ENCODE measurements around the gene SH3BP4.

Gene SH3BP4

GRCh38 chr2:235077046-235077445 lies 125.2 kb downstream of the SH3BP4 start:
- H3K27ac ChIP-seq (ENCODE audit: low read depth, low read length) = no peak overlapping the region
- no peaks in the 10 kb centered on the region for H3K9me2 ChIP-seq (replicated peaks; ENCODE audit: insufficient read depth, low read length)
- H3K79me2 ChIP-seq (ENCODE audit: insufficient read depth, low read length) = no peaks in the 10 kb centered on the region
- no peak overlapping the region for H3K4me3 ChIP-seq (ENCODE audit: insufficient read depth, low read length, poor library complexity, severe bottlenecking)
- no peaks in the 10 kb centered on the region for H4K20me1 ChIP-seq (ENCODE audit: low read depth, low read length)
- no peak overlapping the region for H2AFZ ChIP-seq (ENCODE audit: low read depth, low read length, severe bottlenecking)
- no peak for TF ChIP-seq EZH2phosphoT487 (conservative IDR thresholded peaks at IDR 0.05; ENCODE audit: low read length)
- TF ChIP-seq CTCF (IDR thresholded peaks at IDR 0.05; ENCODE audit: insufficient read depth, low read length, poor library complexity, severe bottlenecking) = no peak
- H3K4me2 ChIP-seq (ENCODE audit: low read depth, low read length, poor library complexity, severe bottlenecking) = no peak overlapping the region
- no peaks in the 10 kb centered on the region for H3F3A ChIP-seq (ENCODE audit: insufficient read depth)
- H3K27me3 ChIP-seq (ENCODE audit: low read length) = no peaks in the 10 kb centered on the region
- no peaks in the 10 kb centered on the region for H3K9me3 ChIP-seq (ENCODE audit: insufficient read depth, low read length)
- no peaks in the 10 kb centered on the region for H3K36me3 ChIP-seq (ENCODE audit: low read length)
- no peak overlapping the region for H3K9ac ChIP-seq (ENCODE audit: low read length)

- Histone ChIP-seq H3K9me2 (replicated peaks; ENCODE audit: insufficient read depth, low read length) (no peaks in the 10 kb centered on the region), H3F3A (ENCODE audit: insufficient read depth) (no peaks in the 10 kb centered on the region), H3K27me3 (ENCODE audit: low read length) (no peaks in the 10 kb centered on the region), H2AFZ (ENCODE audit: low read depth, low read length, severe bottlenecking) (no peak overlapping the region), H3K9me3 (ENCODE audit: insufficient read depth, low read length) (no peaks in the 10 kb centered on the region), H3K9ac (ENCODE audit: low read length) (no peak overlapping the region), H3K79me2 (ENCODE audit: insufficient read depth, low read length) (no peaks in the 10 kb centered on the region), H3K36me3 (ENCODE audit: low read length) (no peaks in the 10 kb centered on the region), H3K4me3 (ENCODE audit: insufficient read depth, low read length, poor library complexity, severe bottlenecking) (no peak overlapping the region), H3K27ac (ENCODE audit: low read depth, low read length) (no peak overlapping the region), H4K20me1 (ENCODE audit: low read depth, low read length) (no peaks in the 10 kb centered on the region), H3K4me2 (ENCODE audit: low read depth, low read length, poor library complexity, severe bottlenecking) (no peak overlapping the region)
- TF ChIP-seq EZH2phosphoT487 (conservative IDR thresholded peaks at IDR 0.05; ENCODE audit: low read length) (no peak), CTCF (IDR thresholded peaks at IDR 0.05; ENCODE audit: insufficient read depth, low read length, poor library complexity, severe bottlenecking) (no peak)
These were observed 126.4 kb downstream of the SH3BP4 start for GRCh38 chr2:235078182-235078581.

- Histone ChIP-seq H3K27ac (ENCODE audit: low read depth, low read length) (no peak overlapping the region), H3K79me2 (ENCODE audit: insufficient read depth, low read length) (no peaks in the 10 kb centered on the region), H3F3A (ENCODE audit: insufficient read depth) (no peaks in the 10 kb centered on the region), H4K20me1 (ENCODE audit: low read depth, low read length) (no peaks in the 10 kb centered on the region), H3K9ac (ENCODE audit: low read length) (no peak overlapping the region), H3K9me3 (ENCODE audit: insufficient read depth, low read length) (no peaks in the 10 kb centered on the region), H3K36me3 (ENCODE audit: low read length) (no peaks in the 10 kb centered on the region), H3K9me2 (replicated peaks; ENCODE audit: insufficient read depth, low read length) (no peaks in the 10 kb centered on the region), H2AFZ (ENCODE audit: low read depth, low read length, severe bottlenecking) (no peak overlapping the region), H3K27me3 (ENCODE audit: low read length) (no peaks in the 10 kb centered on the region), H3K4me2 (ENCODE audit: low read depth, low read length, poor library complexity, severe bottlenecking) (no peak overlapping the region), H3K4me3 (ENCODE audit: insufficient read depth, low read length, poor library complexity, severe bottlenecking) (no peak overlapping the region)
- no peak for TF ChIP-seq CTCF (IDR thresholded peaks at IDR 0.05; ENCODE audit: insufficient read depth, low read length, poor library complexity, severe bottlenecking)
- no peak for TF ChIP-seq EZH2phosphoT487 (conservative IDR thresholded peaks at IDR 0.05; ENCODE audit: low read length)
These were observed 127.2 kb downstream of the SH3BP4 start for GRCh38 chr2:235078914-235079472.

Measured in SU-DHL-6 (cell line).